Measurements from ENCODE around the gene GATA1. TPM values are rescaled to one million over a fixed set of nuclear protein-coding genes. Genes with fewer than 3 reads are reported as not detected.
A peak's percentile ranks its signal among the peaks of the same experiment; 100 is the strongest.

GATA1 gene
- total RNA-seq, 2 experiments from 2014 or later, result not detected

- DNase-seq, result no peak
- no peaks in the 10 kb centered on the region for H3K27me3 Mint-ChIP-seq
- peak overlapping the region; percentile 99 for H3K27ac Mint-ChIP-seq
- intact Hi-C loops (cut with micrococcal nuclease), result loop anchor here (5.0 kb wide), 1 partner anchor 137 kb away; no protein-coding TSS in a partner anchor
- ChIA-PET POLR2A (interaction anchor here (1.0 to 2.5 kb wide), 4 partner anchors 64 to 117 kb away, joined by 3 to 8 read pairs (median 5); partner anchors contain the start of genes SUV39H1 and WAS), CTCF (interaction anchor here (1.1 to 1.4 kb wide), 2 partner anchors 117 to 157 kb away, joined by 3 to 4 read pairs; partner anchors contain the start of gene WAS)
- H3K4me1 Mint-ChIP-seq (ENCODE audit: low read depth), result peaks cover 15% of the 10 kb centered on the region
- peaks cover 8% of the 10 kb centered on the region for H3K36me3 Mint-ChIP-seq (ENCODE audit: low read depth)
- H3K4me3 Mint-ChIP-seq, result peak overlapping the region; percentile 94
- ATAC-seq, result no peak
- TF ChIP-seq CTCF (IDR thresholded peaks at IDR 0.05), result no peak
- no peaks in the 10 kb centered on the region for H3K9me3 Mint-ChIP-seq
Observed at GRCh38 chrX:48800574-48801279, 14.3 kb downstream of the GATA1 start.

- H3K27ac Mint-ChIP-seq, result peak within 1 kb of the TSS; percentile 99
- ATAC-seq, result peak; percentile 87
- TF ChIP-seq CTCF (IDR thresholded peaks at IDR 0.05), result no peak
- POLR2A ChIA-PET, result interaction anchor here (0.7 to 2.5 kb wide), 5 partner anchors 65 to 210 kb away, joined by 3 to 8 read pairs (median 4); partner anchors contain the start of genes SUV39H1 and WAS
- intact Hi-C loops (cut with micrococcal nuclease), result loop anchor here (5.0 kb wide), 1 partner anchor 136 kb away; no protein-coding TSS in a partner anchor
- H3K36me3 Mint-ChIP-seq (ENCODE audit: low read depth), result peaks cover 8% of the 10 kb centered on the region
- peak; percentile 96 for DNase-seq
- H3K4me3 Mint-ChIP-seq, result peak within 1 kb of the TSS; percentile 94
- H3K4me1 Mint-ChIP-seq (ENCODE audit: low read depth), result peaks cover 20% of the 10 kb centered on the region
- no peaks in the 10 kb centered on the region for H3K9me3 Mint-ChIP-seq
- CTCF ChIA-PET, result interaction anchor here (1.0 to 1.4 kb wide), 3 partner anchors 118 to 157 kb away, joined by 3 to 4 read pairs (median 3); partner anchors contain the start of gene WAS
- no peaks in the 10 kb centered on the region for H3K27me3 Mint-ChIP-seq
Observed at GRCh38 chrX:48801280-48802088, 15.1 kb downstream of the GATA1 start, which contains the start of gene HDAC6. Gene HDAC6 (plus strand): TSS chrX:48802067. CDS start chrX:48802693, 626 bp downstream.

- Mint-ChIP-seq H3K9me3 (no peaks in the 10 kb centered on the region), H3K27ac (peak overlapping the region; percentile 98), H3K27me3 (no peaks in the 10 kb centered on the region), H3K4me3 (peak overlapping the region; percentile 94), H3K36me3 (ENCODE audit: low read depth) (peaks cover 8% of the 10 kb centered on the region), H3K4me1 (ENCODE audit: low read depth) (peaks cover 25% of the 10 kb centered on the region)
- peak; percentile 85 for DNase-seq
- CTCF ChIA-PET, result interaction anchor here (1.0 to 1.4 kb wide), 2 partner anchors 119 to 141 kb away, joined by 3 to 4 read pairs; partner anchors contain the start of gene WAS
- no peak for TF ChIP-seq CTCF (IDR thresholded peaks at IDR 0.05)
- peak; percentile 56 for ATAC-seq
- intact Hi-C loops (cut with micrococcal nuclease), result loop anchor here (5.0 kb wide), 1 partner anchor 135 kb away; no protein-coding TSS in a partner anchor
- POLR2A ChIA-PET, result interaction anchor here (0.7 kb wide), 1 partner anchor 211 kb away, joined by 4 read pairs; no protein-coding TSS in a partner anchor
Observed at GRCh38 chrX:48802089-48802904, 15.9 kb downstream of the GATA1 start.

GRCh38 chrX:48802905-48803200, 16.5 kb downstream of the GATA1 start:
- ATAC-seq, result no peak
- H3K27me3 Mint-ChIP-seq, result no peaks in the 10 kb centered on the region
- DNase-seq, result no peak
- no peak for TF ChIP-seq CTCF (IDR thresholded peaks at IDR 0.05)
- H3K27ac Mint-ChIP-seq, result peak overlapping the region; percentile 98
- intact Hi-C loops (cut with micrococcal nuclease), result loop anchor here (5.0 kb wide), 1 partner anchor 134 kb away; no protein-coding TSS in a partner anchor
- H3K4me1 Mint-ChIP-seq (ENCODE audit: low read depth), result peaks cover 25% of the 10 kb centered on the region
- peaks cover 8% of the 10 kb centered on the region for H3K36me3 Mint-ChIP-seq (ENCODE audit: low read depth)
- H3K9me3 Mint-ChIP-seq, result no peaks in the 10 kb centered on the region
- H3K4me3 Mint-ChIP-seq, result peak overlapping the region; percentile 94
- ChIA-PET CTCF (no interaction called here), POLR2A (no interaction called here)

Data from activated CD8-positive, alpha-beta T cell treated with anti-CD3 and anti-CD28 coated beads for 36 hours (primary cell).